ENCODE results near the gene LRRC18. TPM values are rescaled to one million over a fixed set of nuclear protein-coding genes. Genes with fewer than 3 reads are reported as not detected.

Gene LRRC18
- total RNA-seq, 2 experiments from 2014 or later: not detected

- no peak for ATAC-seq (ENCODE audit: poor library complexity)
- intact Hi-C loops (cut with DNase I, micrococcal nuclease): no loop called here
- POLR2A ChIA-PET: no interaction called here
Observed at GRCh38 chr10:48903151-48903550, 36.5 kb downstream of the LRRC18 start.

GRCh38 chr10:48902096-48902495 lies 37.5 kb downstream of the LRRC18 start:
- Histone ChIP-seq H3K36me3 (ENCODE audit: insufficient read depth, low read length) (no peaks in the 10 kb centered on the region), H3K27me3 (ENCODE audit: control insufficient read depth in 1 of 2, insufficient read depth in 2 of 2, low read length in 2 of 2) (no peaks in the 10 kb centered on the region), H3K4me3 (ENCODE audit: low read length) (no peak overlapping the region), H3K4me1 (ENCODE audit: insufficient read depth, low read length) (no peaks in the 10 kb centered on the region), H3K9me3 (ENCODE audit: control insufficient read depth in 1 of 2, insufficient read depth in 1 of 2, low read length in 2 of 2) (peaks cover 0 to 3% of the 10 kb centered on the region in 2 experiments), H3K27ac (ENCODE audit: low read depth in 1 of 2, low read length in 2 of 2) (no peak overlapping the region)
- intact Hi-C loops (cut with DNase I, micrococcal nuclease): no loop called here
- ATAC-seq (ENCODE audit: poor library complexity) (no peak), DNase-seq (no peak)
- Mint-ChIP-seq H3K4me1 (ENCODE audit: low read depth) (no peaks in the 10 kb centered on the region), H3K36me3 (ENCODE audit: low read depth) (no peaks in the 10 kb centered on the region), H3K27me3 (no peaks in the 10 kb centered on the region), H3K9me3 (no peaks in the 10 kb centered on the region), H3K27ac (no peak overlapping the region), H3K4me3 (no peak overlapping the region)
- ChIA-PET POLR2A (no interaction called here), CTCF (no interaction called here)
- TF ChIP-seq CTCF (IDR thresholded peaks at IDR 0.05): no peak

More at GRCh38 chr10:48903151-48903550, 36.5 kb downstream of the LRRC18 start:
- no peak for DNase-seq
- Mint-ChIP-seq H3K27me3 (no peaks in the 10 kb centered on the region), H3K36me3 (ENCODE audit: low read depth) (no peaks in the 10 kb centered on the region), H3K27ac (no peak overlapping the region), H3K4me1 (ENCODE audit: low read depth) (no peaks in the 10 kb centered on the region), H3K4me3 (no peak overlapping the region), H3K9me3 (no peaks in the 10 kb centered on the region)
- Histone ChIP-seq H3K27ac (ENCODE audit: low read depth in 1 of 2, low read length in 2 of 2) (no peak overlapping the region), H3K4me3 (ENCODE audit: low read length) (no peak overlapping the region), H3K36me3 (ENCODE audit: insufficient read depth, low read length) (no peaks in the 10 kb centered on the region), H3K27me3 (ENCODE audit: control insufficient read depth in 1 of 2, insufficient read depth in 2 of 2, low read length in 2 of 2) (no peaks in the 10 kb centered on the region), H3K9me3 (ENCODE audit: control insufficient read depth in 1 of 2, insufficient read depth in 1 of 2, low read length in 2 of 2) (peaks cover 0 to 3% of the 10 kb centered on the region in 2 experiments), H3K4me1 (ENCODE audit: insufficient read depth, low read length) (no peaks in the 10 kb centered on the region)
- TF ChIP-seq CTCF (IDR thresholded peaks at IDR 0.05): no peak
- CTCF ChIA-PET: no interaction called here

GRCh38 chr10:48901319-48901718 lies 38.3 kb downstream of the LRRC18 start:
- Mint-ChIP-seq H3K27me3 (no peaks in the 10 kb centered on the region), H3K36me3 (ENCODE audit: low read depth) (no peaks in the 10 kb centered on the region), H3K4me3 (no peak overlapping the region), H3K4me1 (ENCODE audit: low read depth) (no peaks in the 10 kb centered on the region), H3K27ac (no peak overlapping the region), H3K9me3 (no peaks in the 10 kb centered on the region)
- DNase-seq (no peak), ATAC-seq (ENCODE audit: poor library complexity) (no peak)
- peaks cover 0 to 7% of the 10 kb centered on the region in 2 experiments for H3K9me3 ChIP-seq (ENCODE audit: control insufficient read depth in 1 of 2, insufficient read depth in 1 of 2, low read length in 2 of 2)
- H3K36me3 ChIP-seq (ENCODE audit: insufficient read depth, low read length): no peaks in the 10 kb centered on the region
- no peaks in the 10 kb centered on the region for H3K27me3 ChIP-seq (ENCODE audit: control insufficient read depth in 1 of 2, insufficient read depth in 2 of 2, low read length in 2 of 2)
- ChIA-PET CTCF (no interaction called here), POLR2A (no interaction called here)
- no peak overlapping the region for H3K4me3 ChIP-seq (ENCODE audit: low read length)
- no peaks in the 10 kb centered on the region for H3K4me1 ChIP-seq (ENCODE audit: insufficient read depth, low read length)
- intact Hi-C loops (cut with DNase I, micrococcal nuclease): no loop called here
- no peak overlapping the region for H3K27ac ChIP-seq (ENCODE audit: low read depth in 1 of 2, low read length in 2 of 2)
- no peak for TF ChIP-seq CTCF (IDR thresholded peaks at IDR 0.05)

Data from CD4-positive, alpha-beta T cell (primary cell).